ENCODE data around the gene IFFO2.

The IFFO2 gene

GRCh38 chr1:18950401-18951026, 6.0 kb downstream of the IFFO2 start:
- peak; percentile 35 for DNase-seq (ENCODE audit: low read depth)

- peak; percentile 45 for DNase-seq (ENCODE audit: low read depth)
Observed at GRCh38 chr1:18949686-18950400, 6.6 kb downstream of the IFFO2 start.

- peak; percentile 67 for DNase-seq (ENCODE audit: low read depth)
Observed at GRCh38 chr1:18948913-18949685, 7.4 kb downstream of the IFFO2 start.

DNA sequence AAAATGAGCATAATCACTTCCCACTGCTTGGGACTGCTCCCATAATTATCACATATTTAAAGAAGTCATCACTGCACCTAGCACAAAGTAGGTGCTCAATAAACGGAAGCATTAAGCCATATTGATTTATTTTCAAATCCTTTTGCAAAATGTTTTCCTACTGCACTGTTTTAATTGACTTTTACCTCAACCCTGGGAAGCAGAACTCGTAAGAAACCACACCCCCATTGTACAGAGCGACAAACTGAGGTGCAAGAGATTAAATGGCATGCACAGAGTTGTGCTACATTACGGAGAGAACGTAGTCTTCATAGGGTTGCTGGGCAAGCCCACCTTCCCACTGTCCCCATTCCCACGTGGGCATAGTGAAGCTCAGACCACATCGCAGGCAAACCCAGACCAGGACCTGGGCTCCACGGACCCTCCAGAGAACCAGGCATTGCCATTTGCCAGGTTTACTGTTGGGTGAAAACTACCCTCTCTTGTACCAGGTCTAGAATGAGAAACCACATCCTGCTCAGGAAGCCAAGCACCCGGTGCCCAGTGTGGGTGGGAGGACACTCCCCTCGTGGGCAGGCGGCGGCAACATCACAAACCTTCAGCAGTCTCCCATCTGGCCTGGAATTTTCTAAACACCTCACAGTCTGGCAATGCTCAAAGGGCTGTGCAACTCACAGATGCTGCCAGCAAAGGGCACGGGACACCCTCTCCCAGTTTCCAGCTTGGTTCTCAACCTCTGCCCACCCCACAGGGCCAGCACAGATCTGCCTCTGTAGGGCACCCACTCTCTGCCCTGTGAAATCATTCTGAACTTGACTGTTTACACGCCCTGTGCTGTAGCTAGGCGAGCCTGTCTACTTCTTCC, 8.2 kb downstream of the IFFO2 start:
- peak; percentile 73 for DNase-seq (ENCODE audit: low read depth)

DNA sequence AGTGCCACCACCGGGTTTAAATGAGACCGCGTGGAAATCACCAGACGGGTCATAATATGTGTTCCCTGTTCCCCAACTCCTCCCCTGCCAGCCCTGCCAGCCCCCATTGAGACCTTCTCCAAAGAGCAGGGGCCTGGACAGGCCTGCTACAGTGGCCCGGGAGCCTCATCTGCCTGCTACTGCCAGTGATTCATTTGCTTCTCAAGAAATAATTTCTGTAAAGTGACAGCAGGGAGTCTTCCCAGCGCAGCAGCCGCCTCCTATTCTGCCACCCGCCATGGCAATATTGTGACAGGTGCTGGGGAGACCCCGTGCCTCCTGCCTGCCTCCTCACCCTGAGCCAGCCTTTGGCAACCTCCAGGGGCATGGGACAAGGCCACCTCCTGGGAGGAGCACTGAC, 8.9 kb downstream of the IFFO2 start:
- no peak for DNase-seq (ENCODE audit: low read depth)

DNA sequence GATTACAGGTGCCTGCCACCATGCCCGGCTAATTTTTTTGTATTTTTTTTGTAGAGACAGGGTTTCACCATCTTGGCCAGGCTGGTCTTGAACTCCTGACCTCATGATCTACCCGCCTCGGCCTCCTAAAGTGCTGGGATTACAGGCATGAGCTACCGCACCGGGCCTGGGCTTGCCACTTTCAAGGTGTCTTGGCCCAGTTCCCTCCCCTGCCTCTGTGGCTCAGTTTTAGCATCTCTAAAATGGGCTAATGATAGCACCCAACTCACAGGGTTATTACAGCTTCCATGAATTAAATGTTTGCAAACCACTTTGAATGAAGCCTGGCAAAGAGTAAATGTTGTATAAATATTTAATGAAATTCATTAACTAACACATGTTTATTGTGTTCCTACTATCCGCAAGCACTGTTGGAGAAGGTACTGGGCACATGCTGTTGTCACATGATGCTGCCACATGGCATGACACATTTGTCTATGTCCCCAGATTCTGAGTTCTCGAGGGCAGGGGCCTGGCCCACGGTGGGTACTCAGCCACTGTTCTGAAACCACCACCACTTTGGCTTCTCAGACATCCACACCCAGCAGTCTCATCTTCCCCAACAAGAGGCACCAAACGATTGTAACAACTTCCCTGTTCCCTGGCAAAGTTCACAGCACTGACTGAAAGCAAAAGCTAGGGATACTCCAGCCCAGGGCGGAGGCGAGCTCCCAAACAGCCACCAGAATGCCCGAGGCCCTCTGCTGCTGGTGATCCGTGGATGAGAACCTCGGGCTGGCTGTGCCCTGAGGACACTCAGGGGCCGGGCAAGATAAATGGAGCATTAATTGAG, 9.7 kb downstream of the IFFO2 start:
- peak; percentile 44 for DNase-seq (ENCODE audit: low read depth)

GRCh38 chr1:18945401-18945849, 11.1 kb downstream of the IFFO2 start:
- no peak for DNase-seq (ENCODE audit: low read depth)

DNA sequence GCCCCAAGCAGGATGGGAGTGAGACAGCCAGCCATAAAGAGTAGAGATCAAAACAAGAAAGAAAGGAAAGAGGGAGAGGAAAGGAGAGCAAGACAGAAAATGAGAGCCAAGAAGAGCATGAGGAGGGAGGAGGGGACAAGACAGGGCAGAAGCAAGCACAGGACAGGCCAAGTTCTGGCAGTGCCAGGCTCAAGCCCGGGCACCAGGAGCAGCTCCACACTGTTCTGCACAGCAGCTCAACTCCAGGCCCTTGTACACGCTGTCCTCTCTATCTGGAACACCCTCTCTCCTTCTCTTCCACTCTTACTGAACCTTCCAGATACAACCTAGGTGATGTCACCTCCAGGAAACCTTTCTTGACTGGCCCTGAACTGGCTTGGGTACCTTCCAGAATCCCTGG, 11.7 kb downstream of the IFFO2 start:
- DNase-seq (ENCODE audit: low read depth) = no peak

- DNase-seq (ENCODE audit: low read depth) = no peak
Observed at GRCh38 chr1:18943914-18944572, 12.4 kb downstream of the IFFO2 start.

DNA sequence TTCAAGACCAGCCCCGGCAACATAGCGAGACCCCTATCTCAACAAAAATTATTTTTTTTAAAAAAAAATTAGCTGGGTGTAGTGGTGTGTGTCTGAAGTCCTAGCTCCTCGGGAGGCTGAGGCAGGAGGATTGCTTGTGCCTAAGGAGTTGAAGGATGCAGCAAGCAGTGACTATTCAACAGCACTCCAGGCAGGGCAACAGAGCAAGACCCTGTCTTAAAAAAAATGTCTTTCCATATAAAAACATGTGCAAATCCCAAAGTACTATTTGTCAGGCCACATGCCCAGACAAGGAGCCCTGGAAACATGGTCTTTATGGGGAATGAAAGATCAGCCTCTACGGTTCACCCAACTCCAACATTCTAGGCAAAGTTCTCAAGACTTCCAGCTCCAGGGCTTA, 13.3 kb downstream of the IFFO2 start:
- no peak for DNase-seq (ENCODE audit: low read depth)

DNA sequence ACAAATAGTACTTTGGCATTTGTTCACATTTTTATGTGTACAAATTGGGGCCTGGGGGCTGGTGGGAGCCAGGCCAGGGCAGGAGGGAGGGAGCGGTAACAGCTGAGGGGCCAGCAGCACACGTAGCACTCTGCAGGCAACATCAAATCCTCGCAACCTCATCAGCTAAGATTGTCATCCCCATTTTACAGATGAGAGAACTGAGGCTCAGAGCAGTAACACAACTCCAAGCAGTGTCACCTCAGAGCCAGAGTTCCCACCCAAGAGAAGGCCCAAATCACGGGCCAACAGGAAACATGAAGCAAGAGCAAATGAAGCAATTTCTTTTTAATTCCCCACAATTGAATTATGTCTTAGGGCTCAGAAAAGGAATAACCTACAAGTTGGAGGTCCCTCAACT, 14.1 kb downstream of the IFFO2 start:
- peak; percentile 28 for DNase-seq (ENCODE audit: low read depth)

- peak; percentile 90 for DNase-seq (ENCODE audit: low read depth)
Observed at GRCh38 chr1:18941221-18942141, 15.0 kb downstream of the IFFO2 start.

DNA sequence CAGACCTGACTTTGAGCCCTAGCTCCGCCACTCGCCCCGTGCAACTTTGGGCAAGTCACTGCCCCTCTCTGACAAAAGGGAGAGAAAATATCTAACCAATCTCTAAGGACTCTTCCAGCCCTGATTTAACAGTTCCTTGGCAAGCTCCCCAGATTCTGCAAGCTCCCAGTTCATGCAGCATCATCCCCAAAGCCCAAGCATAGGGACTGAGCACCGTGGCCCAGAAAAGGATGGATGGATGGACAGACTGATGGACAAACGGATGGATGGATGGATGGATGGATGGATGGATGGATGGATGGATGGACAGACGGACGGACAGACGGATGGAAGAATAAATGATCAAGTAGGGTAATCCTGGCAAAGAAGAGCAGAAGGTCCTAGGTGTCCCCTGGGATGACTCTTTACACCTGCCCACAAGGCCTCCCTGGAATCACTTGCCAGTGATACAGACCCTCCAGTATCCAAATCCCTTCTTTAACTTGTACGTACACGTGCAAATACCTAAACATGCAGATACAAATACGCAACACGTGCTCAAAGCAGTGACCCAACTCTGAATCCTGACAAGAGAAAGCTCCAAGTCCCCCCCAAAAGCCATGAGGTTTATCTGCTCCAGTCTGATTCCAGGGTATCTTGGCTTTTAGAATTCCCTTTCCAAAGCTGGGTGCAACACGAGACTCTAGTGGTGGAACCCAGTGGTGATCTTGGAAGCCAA, 16.0 kb downstream of the IFFO2 start:
- peak; percentile 31 for DNase-seq (ENCODE audit: low read depth)

DNA sequence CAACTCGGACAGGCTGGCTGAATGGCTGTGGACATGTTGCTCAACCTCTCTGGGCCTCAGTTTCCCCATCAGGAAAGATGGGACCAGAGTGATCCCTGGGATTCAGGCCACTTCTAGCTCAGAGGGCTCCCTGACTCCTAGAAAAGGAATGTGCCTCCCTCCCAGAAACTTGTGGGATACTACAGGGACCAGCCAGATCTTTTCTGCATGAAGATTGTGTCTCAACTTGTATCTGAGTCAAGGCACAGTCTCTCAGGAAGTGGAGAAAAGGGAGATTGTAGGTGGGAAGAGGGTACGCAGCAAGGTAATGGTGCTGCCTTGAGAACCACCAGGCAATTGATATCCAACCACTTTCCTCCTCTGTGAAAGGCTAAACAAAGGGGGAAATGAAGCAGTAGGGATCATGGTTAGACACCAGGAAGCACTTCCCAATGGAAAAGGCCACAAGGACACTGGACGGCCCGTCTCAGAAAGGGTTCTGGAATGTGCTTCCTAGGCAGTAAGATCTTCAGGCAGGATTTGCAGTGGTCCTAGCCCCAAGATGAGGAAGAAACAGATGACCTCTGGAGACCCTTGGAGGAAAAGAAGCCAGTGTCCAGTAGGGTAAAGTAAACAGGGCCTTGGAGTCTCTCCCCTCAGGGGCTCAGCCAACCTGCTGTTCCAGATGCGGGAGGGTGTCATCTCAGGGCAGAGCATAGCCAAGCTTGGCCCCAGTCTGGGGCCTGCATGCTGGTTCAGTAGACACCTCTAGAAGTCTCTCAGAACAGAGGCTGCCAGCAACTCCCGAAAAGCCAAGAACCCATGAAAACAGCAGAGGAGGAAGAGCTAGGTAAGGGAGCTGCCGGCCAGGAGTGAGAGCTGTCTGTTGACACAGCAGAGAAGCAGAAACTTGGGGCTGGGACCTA, 16.8 kb downstream of the IFFO2 start:
- peak; percentile 28 for DNase-seq (ENCODE audit: low read depth)

DNA sequence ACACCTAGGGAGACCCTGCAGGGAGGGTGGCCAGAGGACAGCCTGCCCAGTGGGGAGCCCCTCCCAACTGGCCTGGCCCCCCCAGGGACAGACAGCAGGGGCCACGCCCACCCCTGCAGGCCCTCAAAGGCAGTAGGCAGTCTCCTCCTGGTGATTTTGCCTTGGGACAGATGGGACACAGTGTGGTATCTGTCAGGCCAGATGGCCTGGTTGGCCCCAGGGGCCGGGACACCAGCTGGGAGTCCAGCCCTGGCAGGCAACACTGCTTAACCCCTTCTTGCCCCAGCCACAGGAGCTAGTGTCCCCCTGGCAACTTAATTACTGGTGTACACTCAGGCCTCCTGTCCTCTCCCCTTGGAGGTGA, 17.8 kb downstream of the IFFO2 start:
- no peak for DNase-seq (ENCODE audit: low read depth)

DNA sequence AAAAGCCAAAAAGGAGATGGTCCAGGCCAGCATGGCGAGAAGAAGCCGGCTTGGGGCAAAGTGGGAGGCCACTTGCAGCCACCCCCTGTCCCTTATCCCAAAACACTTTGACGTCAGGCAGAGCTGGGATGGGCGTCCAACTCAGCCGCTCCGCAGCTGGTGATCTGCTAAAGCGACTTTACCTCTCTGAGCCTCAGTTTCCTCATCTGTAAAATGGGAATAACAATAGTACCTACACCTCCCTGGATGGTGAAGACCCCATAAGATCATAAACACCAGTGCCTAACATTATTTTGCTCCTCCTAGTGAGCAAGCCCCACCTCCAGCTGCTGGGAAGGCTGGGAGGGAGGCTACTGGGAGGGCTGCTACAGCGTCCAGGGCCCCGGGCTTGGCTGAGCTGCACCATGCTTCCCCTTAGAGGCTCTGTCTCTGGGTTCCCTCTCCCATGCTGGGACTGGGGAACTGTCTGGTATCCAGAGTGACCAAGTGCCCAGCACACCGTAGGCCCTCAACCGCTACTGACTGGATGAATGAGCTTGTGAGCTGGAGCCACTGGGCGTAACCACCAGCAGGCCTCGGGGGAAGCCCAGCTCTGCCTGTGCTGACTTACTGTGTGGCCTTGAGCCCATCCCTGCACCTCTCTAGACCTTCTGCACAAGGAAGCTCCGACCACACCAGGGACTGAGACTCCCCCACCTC, 18.3 kb downstream of the IFFO2 start:
- DNase-seq (ENCODE audit: low read depth) = no peak

- no peak for DNase-seq (ENCODE audit: low read depth)
Observed at GRCh38 chr1:18937539-18937938, 18.9 kb downstream of the IFFO2 start.

Data from fibroblast of gingiva (primary cell).